GM19455 (cell line): ENCODE data around the gene UBE2J1.
A peak's percentile ranks its signal among the peaks of the same experiment; 100 is the strongest.

Source experiments
- ATAC-seq: cut with Tn5 transposase; IDR thresholded peaks from one replicate; pipeline ENCODE4 v1.9.1; 2021; ENCODE audit not compliant: unreplicated experiment

The UBE2J1 gene

DNA sequence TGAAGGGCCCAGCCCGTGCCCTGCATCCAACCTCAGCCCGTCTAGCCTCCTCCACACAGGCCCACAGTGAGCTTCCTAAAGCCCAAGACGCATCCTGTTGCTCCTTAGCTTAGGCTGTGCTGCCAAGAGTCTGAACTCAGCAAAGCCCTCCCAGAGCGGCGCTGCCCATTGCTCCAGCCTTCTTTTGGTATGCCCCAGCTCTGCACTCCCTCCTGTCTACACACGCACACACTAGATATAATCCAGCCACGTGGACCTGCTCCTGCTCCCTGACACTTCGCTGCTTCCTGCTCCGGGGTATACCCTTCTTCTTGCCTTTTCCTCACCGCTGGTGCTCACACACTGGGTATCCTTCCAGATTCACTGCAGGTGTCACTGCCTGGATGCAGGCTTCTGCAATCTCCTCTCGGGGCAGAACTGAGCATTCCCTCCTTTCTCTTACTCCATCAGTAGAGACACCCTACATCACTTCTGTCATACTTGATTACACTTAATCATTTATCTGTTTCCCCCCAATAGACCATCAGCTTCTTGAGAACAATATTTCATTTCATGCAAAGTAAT is 61.2 kb downstream of the UBE2J1 start:
- no peak for ATAC-seq

DNA sequence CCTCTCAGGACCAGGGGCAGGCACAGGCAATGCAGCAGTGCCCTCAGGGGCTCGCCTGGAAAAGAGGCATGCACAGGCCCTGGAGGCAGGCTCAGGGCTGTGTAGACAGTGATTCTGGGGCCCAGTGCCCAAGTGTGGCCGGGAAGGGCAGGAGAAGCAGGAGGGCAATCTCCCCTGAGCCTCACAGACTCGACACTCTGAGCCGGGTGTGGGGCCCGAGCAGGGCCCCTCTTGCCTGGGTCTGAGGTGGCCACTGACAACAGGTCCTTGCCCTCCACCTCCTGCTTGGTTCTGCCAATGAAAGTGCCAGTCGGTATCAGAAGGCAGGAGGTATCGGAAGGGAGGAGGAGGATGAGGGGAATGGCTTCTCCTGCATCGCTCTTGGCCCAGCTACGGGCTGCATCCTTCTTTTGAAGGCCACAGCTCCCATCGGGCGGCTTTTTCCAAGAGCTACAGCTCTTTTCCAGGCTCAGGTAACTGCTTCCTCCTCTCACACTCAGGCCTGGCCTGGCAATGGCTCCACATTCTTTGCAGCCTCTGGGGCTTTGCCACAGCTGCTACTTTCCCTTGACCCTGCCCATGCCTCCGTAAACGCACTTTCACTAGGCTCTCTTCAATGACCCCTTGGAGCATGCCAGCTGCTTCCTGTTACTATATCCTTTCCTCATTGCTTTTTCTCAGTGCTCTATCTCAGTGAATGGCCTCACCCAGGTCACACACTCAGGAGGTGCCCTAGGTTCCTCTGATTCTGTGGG is 61.9 kb downstream of the UBE2J1 start:
- ATAC-seq, result no peak

DNA sequence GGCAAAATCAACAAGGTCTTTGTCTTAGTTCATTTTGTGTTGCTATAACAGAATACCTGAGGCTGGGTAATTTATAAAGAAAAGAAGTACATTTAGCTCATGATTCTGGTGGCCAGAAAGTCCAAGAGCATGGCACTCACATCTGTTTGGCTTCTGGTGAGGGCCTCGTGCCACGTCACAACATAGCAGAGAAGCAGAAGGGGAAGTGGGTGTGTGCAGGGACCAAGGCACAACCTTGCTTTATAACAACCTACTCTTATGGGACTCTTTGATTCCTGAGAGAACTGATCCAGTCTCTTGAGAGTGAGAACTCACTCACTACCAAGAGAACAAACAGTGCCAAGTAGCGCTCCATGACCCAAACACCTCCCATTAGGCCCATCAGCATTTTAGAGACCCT is 62.8 kb downstream of the UBE2J1 start:
- no peak for ATAC-seq

DNA sequence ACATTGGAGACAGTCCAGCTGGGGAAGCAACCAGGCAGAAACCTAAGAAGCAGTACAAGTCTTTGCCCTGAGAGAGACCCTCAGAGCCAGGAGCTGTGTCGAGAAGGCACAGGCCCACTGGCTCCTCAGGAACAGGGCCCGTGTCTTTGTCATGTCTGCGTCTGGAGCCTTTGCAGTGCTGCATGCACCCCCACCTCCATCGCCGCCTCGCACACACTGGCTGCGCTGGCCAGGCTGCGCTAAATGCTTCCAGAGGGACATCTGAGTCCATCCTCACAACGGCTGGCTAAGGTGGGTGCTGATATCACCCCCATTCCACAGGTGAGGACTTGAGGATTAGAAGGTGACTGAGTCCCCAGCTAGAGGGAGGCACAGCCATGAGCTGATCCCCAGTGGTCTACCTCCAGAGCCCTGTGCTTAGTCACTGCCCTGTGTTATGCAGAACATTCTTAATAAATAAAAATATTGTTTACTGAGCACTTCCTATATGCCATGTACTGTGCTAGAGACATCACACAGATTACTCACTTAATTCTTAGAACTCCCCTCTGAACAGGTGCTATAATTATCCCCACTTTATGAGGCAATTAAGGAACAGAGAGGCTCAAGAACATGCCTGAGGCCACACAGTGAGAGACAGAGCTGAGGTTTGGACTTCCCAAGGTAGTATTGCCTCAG is 65.0 kb downstream of the UBE2J1 start:
- ATAC-seq, result no peak

DNA sequence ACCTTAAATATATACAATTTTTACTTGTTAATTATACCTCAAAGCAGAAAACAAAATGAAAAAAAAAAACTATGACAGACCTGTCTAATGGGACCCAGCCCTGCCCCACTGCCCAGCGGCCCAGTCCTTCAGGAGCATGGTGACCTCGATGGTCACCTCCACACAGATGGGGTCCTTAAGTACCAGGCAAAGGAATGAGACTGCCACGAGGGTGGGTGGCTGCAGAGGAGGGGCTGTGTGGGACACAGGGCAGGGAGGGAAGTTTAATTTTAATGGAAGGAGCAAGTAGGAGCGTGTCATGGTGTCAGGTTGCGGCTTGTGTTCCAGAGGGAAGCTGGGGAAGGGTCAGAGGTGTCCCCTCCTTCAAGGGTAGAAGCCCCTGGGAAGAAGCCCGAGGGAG is 66.0 kb downstream of the UBE2J1 start:
- no peak for ATAC-seq

DNA sequence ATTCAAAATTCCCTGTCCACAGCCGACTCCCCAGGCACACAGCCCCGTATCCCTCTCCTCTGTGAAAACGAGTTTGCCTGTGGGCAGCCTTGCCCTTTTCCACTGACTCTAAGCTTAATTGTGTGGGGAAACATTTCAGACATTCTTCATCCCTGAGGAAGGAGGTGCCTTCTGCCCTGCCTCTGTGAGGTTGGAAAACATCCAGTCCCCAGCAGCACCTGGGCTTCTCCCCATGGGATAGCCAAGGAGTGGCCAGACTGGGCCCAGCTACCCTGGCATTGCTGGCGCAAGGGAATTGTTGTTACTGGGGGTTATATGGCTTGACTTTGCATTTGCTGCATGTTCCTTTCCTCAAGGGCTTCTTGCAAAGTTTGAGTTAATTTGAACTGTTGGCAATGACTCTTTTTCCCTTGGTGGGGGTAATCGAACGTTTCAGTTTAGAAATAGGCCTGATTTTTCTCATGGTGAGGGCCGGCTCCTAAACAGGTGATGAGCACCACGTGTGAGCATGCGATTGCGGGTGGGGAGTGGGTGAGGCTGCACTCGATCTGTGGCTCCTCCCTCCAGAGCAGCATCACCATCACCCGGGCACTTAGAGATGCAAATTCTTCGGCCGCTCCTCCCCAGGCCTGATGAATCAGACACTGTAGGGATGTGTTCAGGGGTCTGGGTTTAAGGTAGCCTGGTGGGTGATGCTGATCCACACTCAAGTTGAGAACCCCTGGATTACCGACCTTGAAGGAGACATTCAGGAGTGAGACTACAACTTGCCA is 67.4 kb downstream of the UBE2J1 start:
- no peak for ATAC-seq

DNA sequence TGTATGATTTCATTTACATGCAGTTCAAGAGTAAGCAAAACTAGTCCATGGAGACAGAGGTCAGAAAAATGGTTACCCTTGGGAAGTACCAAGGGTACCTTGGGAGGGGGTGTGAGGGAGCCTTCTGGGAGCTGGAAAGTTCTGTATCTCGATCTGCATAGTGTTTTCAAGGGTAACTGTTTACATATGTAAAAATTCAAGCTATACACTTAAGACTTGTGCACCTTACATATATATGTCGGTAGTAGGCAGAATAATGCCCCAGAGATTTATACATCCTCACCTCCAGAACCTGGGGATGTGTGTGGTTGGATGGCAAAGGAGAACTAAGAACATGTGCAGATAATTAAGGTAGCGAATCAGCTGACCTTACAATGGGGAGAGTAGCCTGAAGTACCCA is 68.4 kb downstream of the UBE2J1 start:
- ATAC-seq, result no peak

DNA sequence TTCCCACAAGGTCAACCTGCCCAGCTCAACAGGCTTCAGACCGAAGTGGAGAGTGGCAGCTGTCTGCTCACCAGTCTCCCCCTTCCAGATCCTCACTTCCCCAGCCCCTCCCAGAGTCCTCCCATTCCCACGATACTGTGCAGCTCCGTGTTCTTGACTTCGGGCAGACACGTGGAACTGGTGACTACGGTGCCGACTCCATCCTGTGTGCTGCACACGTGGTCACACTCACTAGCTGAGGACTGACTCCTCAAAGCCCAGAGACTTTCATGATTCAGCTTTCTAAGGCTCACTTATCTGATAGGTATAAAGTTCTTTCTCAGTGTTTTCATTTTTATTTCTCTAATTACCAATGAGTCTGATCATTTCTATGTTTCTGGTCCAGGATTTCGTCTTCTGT is 69.8 kb downstream of the UBE2J1 start:
- no peak for ATAC-seq

DNA sequence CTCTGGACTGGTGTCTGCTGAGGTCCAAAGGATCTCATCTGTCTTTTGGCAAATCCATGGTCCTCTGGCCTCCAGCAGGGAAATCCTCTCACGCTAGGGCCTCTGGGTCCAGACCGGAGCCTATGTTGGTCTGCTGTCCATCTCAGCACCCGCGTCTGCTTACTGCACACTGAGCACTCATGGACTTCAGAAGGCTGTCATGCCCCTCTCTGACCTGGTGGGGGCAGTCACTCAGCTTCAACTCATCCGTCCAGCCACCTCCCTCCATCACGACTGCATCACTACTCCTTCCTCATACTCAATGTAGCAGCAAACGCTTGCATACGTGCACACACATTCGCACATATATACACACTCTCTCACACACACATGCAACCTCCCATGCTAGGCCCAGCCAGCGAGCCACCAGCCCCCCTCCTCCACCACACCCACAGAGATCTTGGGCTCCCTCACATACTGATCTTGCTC is 70.7 kb downstream of the UBE2J1 start:
- peak; percentile 98 for ATAC-seq

DNA sequence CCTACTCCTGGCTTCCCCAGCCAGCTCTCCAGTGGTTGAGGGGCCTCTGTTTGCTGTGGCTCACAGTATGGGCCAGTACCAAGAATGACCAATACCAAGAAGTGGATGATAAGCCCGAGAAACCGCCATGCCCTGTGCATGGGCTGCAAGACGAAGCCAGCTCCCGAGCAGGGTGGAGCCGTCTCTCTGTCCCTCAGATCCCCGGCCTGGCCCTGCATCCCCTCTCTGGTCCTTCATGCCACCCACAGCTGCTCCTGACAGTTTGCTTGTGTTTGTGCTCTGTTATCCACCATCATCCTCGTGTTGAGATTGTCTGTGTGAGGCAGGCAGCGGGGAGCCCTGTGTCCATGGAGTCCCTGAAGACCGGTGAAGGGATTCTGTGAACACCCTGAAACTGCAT is 73.6 kb downstream of the UBE2J1 start:
- no peak for ATAC-seq
